ENCODE results near the gene ADGRA1. TPM values are rescaled to one million over a fixed set of nuclear protein-coding genes. Genes with fewer than 3 reads are reported as not detected.

ADGRA1 gene
- total RNA-seq, 2 donors from 2014 or later, result 0.24 to 1.0 TPM

- H3K36me3 Mint-ChIP-seq (ENCODE audit: low read depth), result no peaks in the 10 kb centered on the region
- TF ChIP-seq CTCF (conservative IDR thresholded peaks at IDR 0.05), result no peak
- no peak for DNase-seq
- Histone ChIP-seq H3K4me3 (ENCODE audit: low read length) (no peak overlapping the region), H3K27ac (ENCODE audit: low read depth, low read length) (no peak overlapping the region), H3K4me1 (ENCODE audit: control insufficient read depth, insufficient read depth, low read length) (no peaks in the 10 kb centered on the region), H3K9ac (ENCODE audit: extremely low read depth, low read length, poor library complexity, severe bottlenecking) (no peak overlapping the region), H3K9me3 (ENCODE audit: control insufficient read depth, low read length) (no peaks in the 10 kb centered on the region), H3K36me3 (ENCODE audit: control insufficient read depth, insufficient read depth, low read length) (no peaks in the 10 kb centered on the region), H3K27me3 (ENCODE audit: control insufficient read depth, insufficient read depth, low read length, poor library complexity, severe bottlenecking) (no peaks in the 10 kb centered on the region)
- peaks cover 5% of the 10 kb centered on the region for H3K27me3 Mint-ChIP-seq (ENCODE audit: insufficient read depth)
- H3K27ac Mint-ChIP-seq, result no peak overlapping the region
- 86 to 92% methylated on average over 7 to 9 of the region's 9 CpGs for WGBS, 2 experiments (ENCODE audit: insufficient coverage in 1 of 2, insufficient read length in 1 of 2)
- no peaks in the 10 kb centered on the region for H3K4me1 Mint-ChIP-seq
- H3K9me3 Mint-ChIP-seq, result peaks cover 6% of the 10 kb centered on the region
- no peak overlapping the region for H3K4me3 Mint-ChIP-seq
Observed at GRCh38 chr10:133059571-133059970, 28.2 kb upstream of the ADGRA1 start.

DNA sequence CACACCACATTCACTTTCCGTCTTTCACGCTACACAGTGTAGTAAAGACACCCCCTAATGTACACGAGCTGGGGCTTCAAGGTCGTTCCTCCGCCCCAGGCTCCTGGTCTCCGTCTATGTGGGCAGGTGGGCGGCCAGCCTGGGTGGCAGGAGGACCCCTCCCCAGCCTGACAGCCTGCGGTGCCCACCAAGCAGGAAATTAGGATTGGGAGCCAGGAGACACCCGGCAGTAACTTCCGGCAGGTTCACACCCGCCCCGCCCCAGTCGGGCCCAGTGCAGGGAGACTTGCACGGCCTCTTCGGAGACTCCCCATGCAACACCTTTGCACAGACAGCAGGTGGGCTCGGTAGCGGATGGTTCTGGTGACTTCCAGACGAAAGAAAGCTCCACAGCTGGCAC is 27.7 kb upstream of the ADGRA1 start:
- DNase-seq, result no peak
- no peaks in the 10 kb centered on the region for H3K4me1 Mint-ChIP-seq
- H3K27me3 ChIP-seq (ENCODE audit: control insufficient read depth, insufficient read depth, low read length, poor library complexity, severe bottlenecking), result no peaks in the 10 kb centered on the region
- no peak overlapping the region for H3K9ac ChIP-seq (ENCODE audit: extremely low read depth, low read length, poor library complexity, severe bottlenecking)
- H3K36me3 Mint-ChIP-seq (ENCODE audit: low read depth), result no peaks in the 10 kb centered on the region
- no peaks in the 10 kb centered on the region for H3K4me1 ChIP-seq (ENCODE audit: control insufficient read depth, insufficient read depth, low read length)
- no peaks in the 10 kb centered on the region for H3K9me3 ChIP-seq (ENCODE audit: control insufficient read depth, low read length)
- H3K4me3 ChIP-seq (ENCODE audit: low read length), result no peak overlapping the region
- WGBS, 2 experiments (ENCODE audit: insufficient coverage in 1 of 2, insufficient read length in 1 of 2), result 90 to 93% methylated on average over 14 to 18 of the region's 18 CpGs
- H3K9me3 Mint-ChIP-seq, result peaks cover 8% of the 10 kb centered on the region
- no peak overlapping the region for H3K4me3 Mint-ChIP-seq
- no peak overlapping the region for H3K27ac ChIP-seq (ENCODE audit: low read depth, low read length)
- no peak overlapping the region for H3K27ac Mint-ChIP-seq
- peaks cover 5% of the 10 kb centered on the region for H3K27me3 Mint-ChIP-seq (ENCODE audit: insufficient read depth)
- TF ChIP-seq CTCF (conservative IDR thresholded peaks at IDR 0.05), result no peak
- no peaks in the 10 kb centered on the region for H3K36me3 ChIP-seq (ENCODE audit: control insufficient read depth, insufficient read depth, low read length)

- H3K4me1 Mint-ChIP-seq, result no peaks in the 10 kb centered on the region
- WGBS, 2 experiments (ENCODE audit: insufficient coverage in 1 of 2, insufficient read length in 1 of 2), result 90 to 94% methylated on average over 12 to 17 of the region's 17 CpGs
- no peak overlapping the region for H3K4me3 ChIP-seq (ENCODE audit: low read length)
Observed at GRCh38 chr10:133060466-133060865, 27.3 kb upstream of the ADGRA1 start.

More at GRCh38 chr10:133060466-133060865, 27.3 kb upstream of the ADGRA1 start:
- Histone ChIP-seq H3K9ac (ENCODE audit: extremely low read depth, low read length, poor library complexity, severe bottlenecking) (no peak overlapping the region), H3K27ac (ENCODE audit: low read depth, low read length) (no peak overlapping the region), H3K9me3 (ENCODE audit: control insufficient read depth, low read length) (no peaks in the 10 kb centered on the region), H3K27me3 (ENCODE audit: control insufficient read depth, insufficient read depth, low read length, poor library complexity, severe bottlenecking) (no peaks in the 10 kb centered on the region), H3K4me1 (ENCODE audit: control insufficient read depth, insufficient read depth, low read length) (no peaks in the 10 kb centered on the region), H3K36me3 (ENCODE audit: control insufficient read depth, insufficient read depth, low read length) (no peaks in the 10 kb centered on the region)
- Mint-ChIP-seq H3K36me3 (ENCODE audit: low read depth) (no peaks in the 10 kb centered on the region), H3K27me3 (ENCODE audit: insufficient read depth) (peaks cover 5% of the 10 kb centered on the region), H3K27ac (no peak overlapping the region), H3K4me3 (no peak overlapping the region), H3K9me3 (peaks cover 8% of the 10 kb centered on the region)
- no peak for TF ChIP-seq CTCF (conservative IDR thresholded peaks at IDR 0.05)
- DNase-seq, result no peak

All from endodermal cell (in vitro differentiated cells).